Hepatocyte (in vitro differentiated cells): Measurements from ENCODE around the gene TAF10. TPM values are rescaled to one million over a fixed set of nuclear protein-coding genes. Genes with fewer than 3 reads are reported as not detected.
A peak's percentile ranks its signal among the peaks of the same experiment; 100 is the strongest.

Source experiments
- DNase-seq: peaks from one replicate; pipeline ENCODE4 v3.0.0-alpha.2; 2016; ENCODE audit warnings: low spot score
- H2AFZ ChIP-seq: fragments of 200-600 bp; sonication (generic); 2 replicates; pipeline ENCODE4 v1.6.0; 2016; ENCODE audit warnings: antibody characterized with exemption, mild to moderate bottlenecking
- H3K27ac ChIP-seq: fragments of 200-600 bp; sonication (generic); 2 replicates; pipeline ENCODE4 v1.5.1; 2016; ENCODE audit warnings: mild to moderate bottlenecking
- H3K27me3 ChIP-seq: fragments of 200-600 bp; sonication (generic); 2 replicates; pipeline ENCODE4 v1.6.1; 2016
- H3K36me3 ChIP-seq: fragments of 200-600 bp; sonication (generic); replicated peaks from 2 replicates; pipeline ENCODE4 v1.5.1; 2016; ENCODE audit warnings: low read depth; ENCODE audit not compliant: insufficient read depth
- H3K4me1 ChIP-seq: fragments of 200-600 bp; sonication (generic); 2 replicates; pipeline ENCODE4 v1.5.1; 2016; ENCODE audit warnings: mild to moderate bottlenecking, moderate library complexity; ENCODE audit not compliant: insufficient read depth
- H3K4me2 ChIP-seq: fragments of 200-600 bp; sonication (generic); 2 replicates; pipeline ENCODE4 v1.6.0; 2016
- H3K4me3 ChIP-seq: fragments of 200-600 bp; sonication (generic); 2 replicates; pipeline ENCODE4 v1.5.1; 2016; ENCODE audit warnings: mild to moderate bottlenecking
- H3K79me2 ChIP-seq: fragments of 200-600 bp; sonication (generic); 2 replicates; pipeline ENCODE4 v1.6.0; 2017; ENCODE audit warnings: mild to moderate bottlenecking
- H3K9me2 ChIP-seq: fragments of 200-600 bp; sonication (generic); replicated peaks from 2 replicates; pipeline ENCODE4 v1.6.0; 2017; ENCODE audit warnings: mild to moderate bottlenecking; ENCODE audit not compliant: insufficient read depth
- H3K9me3 ChIP-seq: fragments of 200-600 bp; sonication (generic); 2 replicates; pipeline ENCODE4 v1.5.1; 2016; ENCODE audit warnings: low read depth, mild to moderate bottlenecking
- H4K20me1 ChIP-seq: fragments of 200-600 bp; sonication (generic); 2 replicates; pipeline ENCODE4 v1.6.0; 2016; ENCODE audit warnings: mild to moderate bottlenecking; ENCODE audit not compliant: insufficient read depth, poor library complexity, severe bottlenecking
- CTCF ChIP-seq: fragments of 200-600 bp; sonication (generic); IDR thresholded peaks from 2 replicates; pipeline ENCODE4 v1.5.1; 2016; ENCODE audit warnings: antibody characterized with exemption, mild to moderate bottlenecking; ENCODE audit not compliant: poor library complexity
- EZH2 ChIP-seq: fragments of 200-600 bp; sonication (generic); IDR thresholded peaks from 2 replicates; pipeline ENCODE4 v1.6.1; 2016; ENCODE audit warnings: antibody characterized with exemption, mild to moderate bottlenecking, borderline replicate concordance
- EZH2phosphoT487 ChIP-seq: fragments of 200-600 bp; sonication (generic); IDR thresholded peaks from one replicate; pipeline ENCODE4 v1.6.1; 2018; ENCODE audit warnings: antibody characterized with exemption, mild to moderate bottlenecking, low read depth, moderate library complexity; ENCODE audit not compliant: unreplicated experiment, severe bottlenecking
- WGBS: methylation state at CpG from one replicate; pipeline ENCODE4 v1.1.6; 2016; ENCODE audit warnings: low lambda C conversion rate; ENCODE audit errors: missing lambda C conversion rate; 5-methylcytosine and 5-hydroxymethylcytosine counted together
- polyA plus RNA-seq: library from polyadenylated mRNA; unstranded; fragments of >200 nt; fragmentation: Nextera tagmentation; extraction: Ambion mirVana; gene quantifications from 2 replicates; pipeline ENCODE4 v1.2.1, GENCODE V29; 2016
- total RNA-seq: library from RNA; depleted of rRNA; stranded (reverse); fragments of >200 nt; gene quantifications from 2 replicates; pipeline ENCODE4 v1.2.3, GENCODE V29; 2014

The TAF10 gene
- total and polyA plus RNA-seq, 2 experiments from 2014 or later = 33.3 to 295 TPM

DNA sequence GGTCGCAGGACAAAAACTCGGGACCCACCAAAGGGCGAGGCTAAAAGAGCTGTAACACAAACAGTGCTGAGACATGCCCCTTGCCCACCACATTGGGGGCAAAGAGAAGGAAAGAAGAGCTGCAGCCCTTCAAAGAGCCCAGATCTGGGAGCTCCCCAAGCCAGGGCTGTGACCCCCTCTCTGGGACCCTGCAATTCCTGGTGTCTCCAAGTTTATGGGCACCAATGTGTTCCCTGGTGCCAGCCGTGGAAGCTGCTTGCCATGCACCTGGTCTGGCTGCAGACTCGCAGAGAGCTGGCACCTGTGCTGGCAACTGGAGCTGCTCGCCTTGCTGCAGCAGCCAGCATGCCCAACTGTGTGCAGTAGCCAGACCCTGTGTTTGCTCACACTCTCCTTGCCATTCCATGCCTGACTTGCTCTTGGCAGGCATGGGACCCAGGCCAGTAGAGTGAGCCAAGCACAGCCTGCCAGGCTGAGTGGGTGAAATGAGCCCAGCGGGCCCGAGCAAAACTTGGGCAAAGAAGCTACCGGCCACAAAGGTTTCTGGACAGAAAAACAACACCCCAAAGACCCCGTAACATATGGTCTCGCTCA is 24.6 kb downstream of the TAF10 start:
- no peaks in the 10 kb centered on the region for H3K36me3 ChIP-seq
- H3K79me2 ChIP-seq = no peaks in the 10 kb centered on the region
- H3K4me2 ChIP-seq = no peak overlapping the region
- no peaks in the 10 kb centered on the region for H3K4me1 ChIP-seq
- WGBS = 87% methylated on average over 11 of the region's 11 CpGs
- H4K20me1 ChIP-seq = no peaks in the 10 kb centered on the region
- H3K9me3 ChIP-seq = peaks cover 10% of the 10 kb centered on the region
- DNase-seq = no peak
- H3K4me3 ChIP-seq = no peak overlapping the region
- H2AFZ ChIP-seq = no peak overlapping the region
- no peaks in the 10 kb centered on the region for H3K9me2 ChIP-seq
- no peak overlapping the region for H3K27ac ChIP-seq
- H3K27me3 ChIP-seq = no peaks in the 10 kb centered on the region
- TF ChIP-seq EZH2 (no peak), EZH2phosphoT487 (no peak), CTCF (no peak)

- WGBS = 37% methylated on average over 25 of the region's 25 CpGs
- Histone ChIP-seq H4K20me1 (no peaks in the 10 kb centered on the region), H3K79me2 (no peaks in the 10 kb centered on the region), H2AFZ (peak overlapping the region; percentile 17), H3K4me2 (peak overlapping the region; percentile 78), H3K4me3 (no peak overlapping the region), H3K27ac (no peak overlapping the region), H3K27me3 (no peaks in the 10 kb centered on the region), H3K36me3 (no peaks in the 10 kb centered on the region), H3K9me3 (peaks cover 10% of the 10 kb centered on the region), H3K9me2 (no peaks in the 10 kb centered on the region), H3K4me1 (no peaks in the 10 kb centered on the region)
- DNase-seq = peak; percentile 47
- TF ChIP-seq EZH2phosphoT487 = no peak
- no peak for TF ChIP-seq EZH2
- TF ChIP-seq CTCF = no peak
Observed at GRCh38 chr11:6586434-6587359, 25.3 kb downstream of the TAF10 start.

GRCh38 chr11:6584528-6584927 is 27.5 kb downstream of the TAF10 start:
- H4K20me1 ChIP-seq = no peaks in the 10 kb centered on the region
- no peaks in the 10 kb centered on the region for H3K36me3 ChIP-seq
- H3K9me3 ChIP-seq = peaks cover 10% of the 10 kb centered on the region
- no peaks in the 10 kb centered on the region for H3K4me1 ChIP-seq
- H3K79me2 ChIP-seq = no peaks in the 10 kb centered on the region
- DNase-seq = no peak
- H3K4me2 ChIP-seq = no peak overlapping the region
- no peak overlapping the region for H3K4me3 ChIP-seq
- H3K27ac ChIP-seq = no peak overlapping the region
- 92% methylated on average over 4 of the region's 4 CpGs for WGBS
- no peaks in the 10 kb centered on the region for H3K9me2 ChIP-seq
- no peaks in the 10 kb centered on the region for H3K27me3 ChIP-seq
- H2AFZ ChIP-seq = no peak overlapping the region
- TF ChIP-seq EZH2 (no peak), CTCF (no peak), EZH2phosphoT487 (no peak)
